ENCODE results near the gene BRF1. TPM values are rescaled to one million over a fixed set of nuclear protein-coding genes. Genes with fewer than 3 reads are reported as not detected.

The BRF1 gene
- total RNA-seq, 4 donors from 2014 or later = 77.6 to 114 (median 99.5) TPM

GRCh38 chr14:105178069-105178867 lies 122.5 kb downstream of the BRF1 start:
- DNase-seq (ENCODE audit: low spot score in 2 of 2) = no peak
- TF ChIP-seq EP300 (IDR thresholded peaks at IDR 0.05) (no peak), CTCF (IDR thresholded peaks at IDR 0.05) (no peak), POLR2A (IDR thresholded peaks at IDR 0.05) (no peak)
- H3K4me1 ChIP-seq = peaks cover 0 to 24% (median 3%) of the 10 kb centered on the region in 4 donors
- no peak overlapping the region for H3K4me3 ChIP-seq
- no peaks in the 10 kb centered on the region for H3K36me3 ChIP-seq
- whole genome bisulfite sequencing, 2 donors = 84 to 92% methylated on average over 19 of the region's 19 CpGs
- peaks cover 0 to 6% of the 10 kb centered on the region in 2 donors for H3K27me3 ChIP-seq
- H3K9me3 ChIP-seq = no peaks in the 10 kb centered on the region
- H3K27ac ChIP-seq = no peak overlapping the region

GRCh38 chr14:105177082-105177481 lies 123.7 kb downstream of the BRF1 start:
- Histone ChIP-seq H3K27me3 (peaks cover 0 to 6% of the 10 kb centered on the region in 2 donors), H3K9me3 (no peaks in the 10 kb centered on the region), H3K27ac (no peak overlapping the region), H3K36me3 (no peaks in the 10 kb centered on the region), H3K4me1 (peaks cover 0 to 24% (median 3%) of the 10 kb centered on the region in 4 donors), H3K4me3 (no peak overlapping the region)
- DNase-seq (ENCODE audit: low spot score in 2 of 2) = no peak
- 74 to 77% methylated on average over 7 to 11 of the region's 11 CpGs for WGBS, 2 donors
- no peak for TF ChIP-seq POLR2A (IDR thresholded peaks at IDR 0.05)
- TF ChIP-seq CTCF (IDR thresholded peaks at IDR 0.05) = no peak

- Histone ChIP-seq H3K27ac (no peak overlapping the region), H3K36me3 (no peaks in the 10 kb centered on the region), H3K4me3 (no peak overlapping the region), H3K4me1 (peaks cover 0 to 21% (median 3%) of the 10 kb centered on the region in 4 donors), H3K27me3 (peaks cover 0 to 7% of the 10 kb centered on the region in 2 donors), H3K9me3 (no peaks in the 10 kb centered on the region)
- WGBS, 2 donors = 75% methylated on average over 15 of the region's 15 CpGs; no CpG with 5 or more reads in 1 of the 2 donors
- no peak for DNase-seq (ENCODE audit: low spot score in 2 of 2)
- TF ChIP-seq POLR2A (IDR thresholded peaks at IDR 0.05) (no peak), CTCF (IDR thresholded peaks at IDR 0.05) (no peak), EP300 (IDR thresholded peaks at IDR 0.05) (no peak)
These were observed 124.3 kb downstream of the BRF1 start for GRCh38 chr14:105176513-105176912.

- WGBS, 2 donors = 65 to 82% methylated on average over 24 to 29 of the region's 32 CpGs
- DNase-seq (ENCODE audit: low spot score in 2 of 2) = no peak
- no peak overlapping the region for H3K27ac ChIP-seq
These were observed 126.6 kb downstream of the BRF1 start for GRCh38 chr14:105173901-105174894.

More at GRCh38 chr14:105173901-105174894, 126.6 kb downstream of the BRF1 start:
- no peaks in the 10 kb centered on the region for H3K36me3 ChIP-seq
- no peak overlapping the region for H3K4me3 ChIP-seq
- H3K27me3 ChIP-seq = peaks cover 0 to 23% of the 10 kb centered on the region in 2 donors
- H3K4me1 ChIP-seq = peaks cover 0 to 24% (median 3%) of the 10 kb centered on the region in 4 donors
- no peaks in the 10 kb centered on the region for H3K9me3 ChIP-seq
- TF ChIP-seq CTCF (IDR thresholded peaks at IDR 0.05) = no peak
- no peak for TF ChIP-seq POLR2A (IDR thresholded peaks at IDR 0.05)
- no peak for TF ChIP-seq EP300 (IDR thresholded peaks at IDR 0.05)
